HEK293 (cell line): Measurements from ENCODE around the gene UBA3.

Source experiments
- CTCF ChIA-PET: fragments of 350-600 bp; formaldehyde crosslinking; extraction: SDS; loops from one replicate; lab custom pipeline; 2021; ENCODE audit warnings: antibody characterized with exemption; lab: Yijun Ruan, JAX
- POLR2A ChIA-PET: fragments of 300-600 bp; formaldehyde crosslinking; extraction: SDS; loops from one replicate; lab custom pipeline; 2020; ENCODE audit warnings: antibody characterized with exemption, inconsistent platforms; lab: Yijun Ruan, JAX
- H3K27ac ChIP-seq: fragments of 200-500 bp; sonication (Bioruptor generic); 2 replicates; pipeline ENCODE4 v1.5.1; 2014; ENCODE audit warnings: low read depth, low read length, control low read depth, inconsistent platforms; ENCODE audit errors: extremely low read depth
- H3K36me3 ChIP-seq, 2 experiments: fragments of 200-500 bp in 1 of 2; sonication (Bioruptor generic) in 1 of 2; 1 replicate in 1 of 2; 2 replicates in 1 of 2; pipeline ENCODE4 v1.5.1; 2014 to 2017; ENCODE audit warnings: inconsistent platforms in 2 of 2, low read length in 2 of 2; ENCODE audit not compliant: control insufficient read depth in 2 of 2, insufficient read depth in 1 of 2
- H3K4me1 ChIP-seq: fragments of 200-500 bp; sonication (Bioruptor generic); 2 replicates; pipeline ENCODE4 v1.5.1; 2014; ENCODE audit warnings: mild to moderate bottlenecking, low read length, inconsistent platforms; ENCODE audit not compliant: control insufficient read depth, insufficient read depth
- H3K4me3 ChIP-seq: 2 replicates; pipeline ENCODE4 v1.5.1; 2011; ENCODE audit warnings: low read depth, mild to moderate bottlenecking, control low read depth, low read length, moderate library complexity
- H3K9me3 ChIP-seq: fragments of 200-500 bp; sonication (Bioruptor generic); 2 replicates; pipeline ENCODE4 v1.5.1; 2014; ENCODE audit warnings: low read depth, low read length, inconsistent platforms; ENCODE audit not compliant: control insufficient read depth, insufficient read depth
- KLF1 ChIP-seq: fragments of 450-650 bp; formaldehyde crosslinking; IDR thresholded peaks from 2 replicates; pipeline ENCODE4 v1.5.1; 2016; ENCODE audit warnings: missing biosample characterization, missing genetic modification characterization
- KLF10 ChIP-seq: fragments of 450-650 bp; IDR thresholded peaks from 2 replicates; pipeline ENCODE4 v1.5.1; 2018; ENCODE audit warnings: missing biosample characterization, mild to moderate bottlenecking, missing genetic modification characterization
- OVOL3 ChIP-seq: fragments of 450-650 bp; formaldehyde crosslinking; IDR thresholded peaks from 2 replicates; pipeline ENCODE4 v1.5.1; 2016; ENCODE audit warnings: missing biosample characterization, missing genetic modification characterization
- SCRT1 ChIP-seq: fragments of 450-650 bp; formaldehyde crosslinking; IDR thresholded peaks from 2 replicates; pipeline ENCODE4 v1.5.1; 2016; ENCODE audit warnings: missing biosample characterization, missing genetic modification characterization, borderline replicate concordance
- YY2 ChIP-seq: fragments of 450-650 bp; formaldehyde crosslinking; IDR thresholded peaks from 2 replicates; pipeline ENCODE4 v1.5.1; 2016; ENCODE audit warnings: missing biosample characterization, missing genetic modification characterization
- ZBTB1 ChIP-seq: fragments of 450-650 bp; formaldehyde crosslinking; IDR thresholded peaks from 2 replicates; pipeline ENCODE4 v1.5.1; 2016; ENCODE audit warnings: missing biosample characterization, missing genetic modification characterization
- ZEB2 ChIP-seq: fragments of 450-650 bp; formaldehyde crosslinking; IDR thresholded peaks from 2 replicates; pipeline ENCODE4 v1.5.1; 2016; ENCODE audit warnings: missing biosample characterization, missing genetic modification characterization
- ZFHX2 ChIP-seq: fragments of 450-650 bp; formaldehyde crosslinking; conservative IDR thresholded peaks from 2 replicates; pipeline ENCODE4 v1.5.1; 2016; ENCODE audit warnings: missing biosample characterization, missing genetic modification characterization
- ZNF146 ChIP-seq: fragments of 450-650 bp; formaldehyde crosslinking; IDR thresholded peaks from 2 replicates; pipeline ENCODE4 v1.5.1; 2016; ENCODE audit warnings: missing biosample characterization, missing genetic modification characterization
- ZNF169 ChIP-seq: fragments of 450-650 bp; formaldehyde crosslinking; IDR thresholded peaks from 2 replicates; pipeline ENCODE4 v1.5.1; 2016; ENCODE audit warnings: missing biosample characterization, missing genetic modification characterization
- ZNF221 ChIP-seq: fragments of 450-650 bp; formaldehyde crosslinking; IDR thresholded peaks from 2 replicates; pipeline ENCODE4 v1.5.1; 2017; ENCODE audit warnings: missing biosample characterization, missing genetic modification characterization, borderline replicate concordance
- ZNF248 ChIP-seq: fragments of 450-650 bp; formaldehyde crosslinking; IDR thresholded peaks from 2 replicates; pipeline ENCODE4 v1.5.1; 2017; ENCODE audit warnings: missing biosample characterization, missing genetic modification characterization
- ZNF350 ChIP-seq: fragments of 450-650 bp; formaldehyde crosslinking; IDR thresholded peaks from 2 replicates; pipeline ENCODE4 v1.5.0; 2017; ENCODE audit warnings: missing biosample characterization, mild to moderate bottlenecking, missing genetic modification characterization
- ZNF391 ChIP-seq: fragments of 450-650 bp; formaldehyde crosslinking; IDR thresholded peaks from 2 replicates; pipeline ENCODE4 v1.5.1; 2016; ENCODE audit warnings: low read depth, missing biosample characterization, missing genetic modification characterization, borderline replicate concordance
- ZNF514 ChIP-seq: fragments of 450-650 bp; formaldehyde crosslinking; IDR thresholded peaks from 2 replicates; pipeline ENCODE4 v1.5.1; 2016; ENCODE audit warnings: missing biosample characterization, missing genetic modification characterization
- ZNF529 ChIP-seq: fragments of 450-650 bp; formaldehyde crosslinking; IDR thresholded peaks from 2 replicates; pipeline ENCODE4 v1.5.1; 2017; ENCODE audit warnings: missing genetic modification characterization, missing biosample characterization; ENCODE audit not compliant: insufficient replicate concordance
- ZNF776 ChIP-seq: fragments of 450-650 bp; formaldehyde crosslinking; IDR thresholded peaks from 2 replicates; pipeline ENCODE4 v1.5.0; 2017; ENCODE audit warnings: missing biosample characterization, missing genetic modification characterization, borderline replicate concordance
- ZNF791 ChIP-seq: fragments of 450-650 bp; formaldehyde crosslinking; IDR thresholded peaks from 2 replicates; pipeline ENCODE4 v1.5.1; 2016; ENCODE audit warnings: missing biosample characterization, missing genetic modification characterization
- ZSCAN5A ChIP-seq: fragments of 450-650 bp; formaldehyde crosslinking; IDR thresholded peaks from 2 replicates; pipeline ENCODE4 v1.5.1; 2016; ENCODE audit warnings: missing biosample characterization, missing genetic modification characterization
- ZXDB ChIP-seq: fragments of 450-650 bp; formaldehyde crosslinking; IDR thresholded peaks from 2 replicates; pipeline ENCODE4 v1.5.1; 2016; ENCODE audit warnings: missing biosample characterization, missing genetic modification characterization
- TF ChIP-seq, protein P1 (sequence below): fragments of 450-650 bp; formaldehyde crosslinking; IDR thresholded peaks from 2 replicates; pipeline ENCODE4 v1.5.1; 2016; ENCODE audit warnings: missing biosample characterization, missing genetic modification characterization
- TF ChIP-seq, protein P2 (sequence below): fragments of 450-650 bp; formaldehyde crosslinking; IDR thresholded peaks from 2 replicates; pipeline ENCODE4 v1.5.1; 2016; ENCODE audit warnings: missing biosample characterization, missing genetic modification characterization
- TF ChIP-seq, protein P3 (sequence below): fragments of 450-650 bp; formaldehyde crosslinking; IDR thresholded peaks from 2 replicates; pipeline ENCODE4 v1.5.1; 2016; ENCODE audit warnings: missing biosample characterization, missing genetic modification characterization

The UBA3 gene

GRCh38 chr3:69113536-69113935, 33.4 kb upstream of the UBA3 start:
- Histone ChIP-seq H3K27ac (no peak overlapping the region), H3K36me3 (no peaks in the 10 kb centered on the region), H3K4me1 (no peaks in the 10 kb centered on the region), H3K4me3 (no peak overlapping the region), H3K9me3 (no peaks in the 10 kb centered on the region)
- TF ChIP-seq, protein P1, sequence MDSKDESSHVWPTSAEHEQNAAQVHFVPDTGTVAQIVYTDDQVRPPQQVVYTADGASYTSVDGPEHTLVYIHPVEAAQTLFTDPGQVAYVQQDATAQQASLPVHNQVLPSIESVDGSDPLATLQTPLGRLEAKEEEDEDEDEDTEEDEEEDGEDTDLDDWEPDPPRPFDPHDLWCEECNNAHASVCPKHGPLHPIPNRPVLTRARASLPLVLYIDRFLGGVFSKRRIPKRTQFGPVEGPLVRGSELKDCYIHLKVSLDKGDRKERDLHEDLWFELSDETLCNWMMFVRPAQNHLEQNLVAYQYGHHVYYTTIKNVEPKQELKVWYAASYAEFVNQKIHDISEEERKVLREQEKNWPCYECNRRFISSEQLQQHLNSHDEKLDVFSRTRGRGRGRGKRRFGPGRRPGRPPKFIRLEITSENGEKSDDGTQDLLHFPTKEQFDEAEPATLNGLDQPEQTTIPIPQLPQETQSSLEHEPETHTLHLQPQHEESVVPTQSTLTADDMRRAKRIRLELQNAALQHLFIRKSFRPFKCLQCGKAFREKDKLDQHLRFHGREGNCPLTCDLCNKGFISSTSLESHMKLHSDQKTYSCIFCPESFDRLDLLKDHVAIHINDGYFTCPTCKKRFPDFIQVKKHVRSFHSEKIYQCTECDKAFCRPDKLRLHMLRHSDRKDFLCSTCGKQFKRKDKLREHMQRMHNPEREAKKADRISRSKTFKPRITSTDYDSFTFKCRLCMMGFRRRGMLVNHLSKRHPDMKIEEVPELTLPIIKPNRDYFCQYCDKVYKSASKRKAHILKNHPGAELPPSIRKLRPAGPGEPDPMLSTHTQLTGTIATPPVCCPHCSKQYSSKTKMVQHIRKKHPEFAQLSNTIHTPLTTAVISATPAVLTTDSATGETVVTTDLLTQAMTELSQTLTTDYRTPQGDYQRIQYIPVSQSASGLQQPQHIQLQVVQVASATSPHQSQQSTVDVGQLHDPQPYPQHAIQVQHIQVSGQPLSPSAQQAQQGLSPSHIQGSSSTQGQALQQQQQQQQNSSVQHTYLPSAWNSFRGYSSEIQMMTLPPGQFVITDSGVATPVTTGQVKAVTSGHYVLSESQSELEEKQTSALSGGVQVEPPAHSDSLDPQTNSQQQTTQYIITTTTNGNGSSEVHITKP (tag by site-specific recombination), result no peak
- TF ChIP-seq ZBTB1, result no peak
- no peak for TF ChIP-seq KLF1 (tag by site-specific recombination)
- TF ChIP-seq ZNF776, result no peak
- no peak for TF ChIP-seq ZNF791 (tag by site-specific recombination)
- TF ChIP-seq ZNF146, result no peak
- no peak for TF ChIP-seq ZNF350 (tag by site-specific recombination)
- TF ChIP-seq ZFHX2 (tag by site-specific recombination), result no peak
- no peak for TF ChIP-seq ZXDB (tag by site-specific recombination)
- TF ChIP-seq, protein P2, sequence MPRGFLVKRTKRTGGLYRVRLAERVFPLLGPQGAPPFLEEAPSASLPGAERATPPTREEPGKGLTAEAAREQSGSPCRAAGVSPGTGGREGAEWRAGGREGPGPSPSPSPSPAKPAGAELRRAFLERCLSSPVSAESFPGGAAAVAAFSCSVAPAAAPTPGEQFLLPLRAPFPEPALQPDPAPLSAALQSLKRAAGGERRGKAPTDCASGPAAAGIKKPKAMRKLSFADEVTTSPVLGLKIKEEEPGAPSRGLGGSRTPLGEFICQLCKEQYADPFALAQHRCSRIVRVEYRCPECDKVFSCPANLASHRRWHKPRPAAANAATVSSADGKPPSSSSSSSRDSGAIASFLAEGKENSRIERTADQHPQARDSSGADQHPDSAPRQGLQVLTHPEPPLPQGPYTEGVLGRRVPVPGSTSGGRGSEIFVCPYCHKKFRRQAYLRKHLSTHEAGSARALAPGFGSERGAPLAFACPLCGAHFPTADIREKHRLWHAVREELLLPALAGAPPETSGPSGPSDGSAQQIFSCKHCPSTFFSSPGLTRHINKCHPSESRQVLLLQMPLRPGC (tag by site-specific recombination), result no peak
- TF ChIP-seq YY2 (tag by site-specific recombination), result no peak
- no peak for TF ChIP-seq ZNF391
- ChIA-PET CTCF (interaction anchor here (1.3 kb wide), 2 partner anchors 193 to 313 kb away, joined by 3 to 5 read pairs; no protein-coding TSS in a partner anchor), POLR2A (no interaction called here)

DNA sequence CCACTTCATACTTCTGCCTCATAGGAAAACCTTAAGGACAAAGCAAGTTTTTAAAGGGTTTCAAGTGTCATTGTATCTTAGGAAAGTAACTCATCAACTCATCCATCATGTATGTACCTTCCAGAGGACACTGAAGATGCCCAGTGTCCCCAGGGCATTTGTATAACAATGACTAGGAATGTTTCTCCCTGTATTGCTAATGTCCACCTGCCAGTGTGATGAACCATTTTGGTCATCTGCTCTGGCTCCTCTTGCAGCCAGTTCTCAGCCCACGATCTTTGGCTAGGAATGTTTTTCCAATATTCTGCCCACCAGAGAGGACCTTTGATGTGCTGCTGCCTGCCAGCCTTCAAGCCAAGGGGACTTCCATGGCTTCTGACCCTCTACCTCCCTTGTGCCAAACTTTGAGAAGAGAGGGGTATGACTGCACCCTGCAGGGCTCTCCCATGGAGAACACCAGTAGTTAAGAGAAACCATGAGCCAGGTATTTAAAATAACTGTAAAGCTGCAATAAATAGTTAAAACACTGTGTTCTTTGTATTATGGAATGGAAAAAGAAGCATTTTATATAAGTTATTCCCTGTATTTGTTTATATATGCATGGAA, 30.9 kb upstream of the UBA3 start:
- Histone ChIP-seq H3K27ac (no peak overlapping the region), H3K4me3 (no peak overlapping the region), H3K4me1 (no peaks in the 10 kb centered on the region)
- TF ChIP-seq ZNF221 (tag by site-specific recombination), result no peak
- TF ChIP-seq ZSCAN5A (tag by site-specific recombination), result no peak
- no peak for TF ChIP-seq ZNF169 (tag by site-specific recombination)
- TF ChIP-seq ZNF248 (tag by site-specific recombination), result no peak
- TF ChIP-seq ZNF529 (tag by site-specific recombination), result no peak
- TF ChIP-seq OVOL3 (tag by site-specific recombination), result no peak
- no peak for TF ChIP-seq ZNF514 (tag by site-specific recombination)
- no peak for TF ChIP-seq KLF10 (tag by site-specific recombination)
- no peak for TF ChIP-seq ZEB2 (tag by site-specific recombination)
- TF ChIP-seq SCRT1 (tag by site-specific recombination), result no peak
- TF ChIP-seq, protein P3, sequence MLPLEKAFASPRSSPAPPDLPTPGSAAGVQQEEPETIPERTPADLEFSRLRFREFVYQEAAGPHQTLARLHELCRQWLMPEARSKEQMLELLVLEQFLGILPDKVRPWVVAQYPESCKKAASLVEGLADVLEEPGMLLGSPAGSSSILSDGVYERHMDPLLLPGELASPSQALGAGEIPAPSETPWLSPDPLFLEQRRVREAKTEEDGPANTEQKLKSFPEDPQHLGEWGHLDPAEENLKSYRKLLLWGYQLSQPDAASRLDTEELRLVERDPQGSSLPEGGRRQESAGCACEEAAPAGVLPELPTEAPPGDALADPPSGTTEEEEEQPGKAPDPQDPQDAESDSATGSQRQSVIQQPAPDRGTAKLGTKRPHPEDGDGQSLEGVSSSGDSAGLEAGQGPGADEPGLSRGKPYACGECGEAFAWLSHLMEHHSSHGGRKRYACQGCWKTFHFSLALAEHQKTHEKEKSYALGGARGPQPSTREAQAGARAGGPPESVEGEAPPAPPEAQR, result no peak
- TF ChIP-seq, all 188 proteins: peak for 0
- no peaks in the 10 kb centered on the region for H3K36me3 ChIP-seq
- POLR2A ChIA-PET, result no interaction called here
- CTCF ChIA-PET, result no interaction called here
- no peaks in the 10 kb centered on the region for H3K9me3 ChIP-seq
